ENCODE measurements around the gene DDX49. TPM values are rescaled to one million over a fixed set of nuclear protein-coding genes. Genes with fewer than 3 reads are reported as not detected.
"Not testable (repeated sequence)": the region's sequence is repeated elsewhere in the genome, so short reads cannot be mapped to it uniquely, and the experiment has no call there.

DDX49 gene
- total RNA-seq, 1 experiment from 2014 or later = 63.1 TPM

DNA sequence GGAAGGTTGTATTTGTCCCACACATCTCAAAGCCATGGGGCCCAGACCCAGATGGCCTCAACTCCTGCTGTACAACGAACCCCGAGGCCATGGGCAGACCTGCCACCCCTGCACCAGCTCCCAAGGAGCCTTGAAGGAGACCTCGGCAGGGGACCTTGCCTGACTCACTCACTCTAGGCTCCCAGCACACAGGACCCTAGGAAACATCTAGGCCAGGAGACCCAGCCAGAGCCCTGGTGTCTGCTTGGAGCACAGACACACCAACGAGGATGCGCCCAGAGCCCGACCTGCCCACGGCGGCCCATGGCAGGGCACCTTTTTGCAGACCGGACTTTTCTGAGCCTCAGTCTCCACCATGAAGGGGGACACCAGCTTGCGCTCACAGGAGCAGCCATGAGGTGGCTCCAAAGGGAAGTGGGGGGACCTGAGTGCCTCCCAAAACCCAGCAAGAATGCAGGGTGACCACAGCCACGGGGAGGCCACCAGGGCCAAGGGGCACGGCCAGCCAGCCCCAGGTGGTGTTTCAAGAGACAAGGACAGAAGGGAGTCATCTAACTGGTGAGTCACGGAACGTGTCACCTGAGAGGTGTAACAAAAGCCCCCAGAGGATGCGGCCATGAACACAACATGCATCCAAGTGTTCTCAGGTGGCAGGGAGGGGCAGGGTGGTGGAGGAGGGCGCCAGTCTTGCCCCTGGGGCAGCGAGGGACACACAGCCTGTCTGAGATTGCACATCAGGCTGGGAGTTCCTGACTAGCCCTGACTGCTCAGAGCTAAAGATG lies 18.6 kb upstream of the DDX49 start:
- DNase-seq = no peak
- H3K4me3 ChIP-seq (ENCODE audit: insufficient read depth, low read depth, low read length) = no peak overlapping the region
- H3K36me3 ChIP-seq (replicated peaks; ENCODE audit: control insufficient read depth, insufficient read depth, low read length) = no peaks in the 10 kb centered on the region; the same call in none of the 2 replicates
- peaks cover 4% of the 10 kb centered on the region; the same call in 1 of the 2 replicates for H3K27me3 ChIP-seq (ENCODE audit: control insufficient read depth, insufficient read depth, low read length)

DNA sequence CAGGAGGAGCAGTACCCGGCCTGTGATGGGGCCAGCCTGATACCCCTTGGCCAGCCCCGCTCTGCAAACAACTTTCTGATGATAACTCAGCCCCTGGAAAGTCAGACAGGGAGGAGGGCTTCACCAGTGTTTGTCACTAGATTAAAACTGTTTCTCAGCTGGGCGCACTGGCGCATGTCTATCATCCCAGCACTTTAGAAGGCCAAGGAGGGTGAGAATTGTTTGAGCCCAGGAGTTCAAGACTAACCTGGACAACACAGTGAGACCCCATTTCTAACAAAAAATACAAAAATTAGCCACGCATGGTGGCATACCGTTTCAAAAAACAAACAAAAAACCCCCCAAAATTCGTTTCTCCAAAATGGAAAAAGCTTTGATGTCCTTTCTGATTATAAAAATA lies 18.0 kb upstream of the DDX49 start:
- Histone ChIP-seq H3K36me3 (replicated peaks; ENCODE audit: control insufficient read depth, insufficient read depth, low read length) (no peaks in the 10 kb centered on the region; the same call in none of the 2 replicates), H3K4me3 (ENCODE audit: insufficient read depth, low read depth, low read length) (no peak overlapping the region), H3K27me3 (ENCODE audit: control insufficient read depth, insufficient read depth, low read length) (peaks cover 2% of the 10 kb centered on the region; the same call in 1 of the 2 replicates)
- DNase-seq = no peak

DNA sequence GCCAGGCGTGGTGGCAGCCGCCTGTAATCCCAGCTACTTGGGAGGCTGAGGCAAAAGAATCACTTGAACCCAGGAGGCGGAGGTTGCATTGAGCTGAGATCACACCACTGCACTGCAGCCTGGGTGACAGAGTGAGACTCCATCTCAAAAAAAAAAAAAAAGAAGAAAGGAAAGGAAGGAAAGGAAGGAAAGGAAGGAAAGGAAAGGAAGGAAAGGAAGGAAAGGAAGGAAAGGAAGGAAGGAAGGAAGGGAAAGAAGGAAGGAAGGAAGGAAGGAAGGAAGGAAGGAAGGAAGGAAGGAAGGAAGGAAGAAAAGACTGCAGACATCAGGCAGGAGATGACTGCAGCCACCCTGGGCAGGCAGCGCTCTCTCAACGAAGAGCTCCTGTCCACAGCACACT lies 17.0 kb upstream of the DDX49 start:
- not testable (repeated sequence) for H3K27me3 ChIP-seq (ENCODE audit: control insufficient read depth, insufficient read depth, low read length); DNase-seq; H3K36me3 ChIP-seq (replicated peaks; ENCODE audit: control insufficient read depth, insufficient read depth, low read length); H3K4me3 ChIP-seq (ENCODE audit: insufficient read depth, low read depth, low read length)

DNA sequence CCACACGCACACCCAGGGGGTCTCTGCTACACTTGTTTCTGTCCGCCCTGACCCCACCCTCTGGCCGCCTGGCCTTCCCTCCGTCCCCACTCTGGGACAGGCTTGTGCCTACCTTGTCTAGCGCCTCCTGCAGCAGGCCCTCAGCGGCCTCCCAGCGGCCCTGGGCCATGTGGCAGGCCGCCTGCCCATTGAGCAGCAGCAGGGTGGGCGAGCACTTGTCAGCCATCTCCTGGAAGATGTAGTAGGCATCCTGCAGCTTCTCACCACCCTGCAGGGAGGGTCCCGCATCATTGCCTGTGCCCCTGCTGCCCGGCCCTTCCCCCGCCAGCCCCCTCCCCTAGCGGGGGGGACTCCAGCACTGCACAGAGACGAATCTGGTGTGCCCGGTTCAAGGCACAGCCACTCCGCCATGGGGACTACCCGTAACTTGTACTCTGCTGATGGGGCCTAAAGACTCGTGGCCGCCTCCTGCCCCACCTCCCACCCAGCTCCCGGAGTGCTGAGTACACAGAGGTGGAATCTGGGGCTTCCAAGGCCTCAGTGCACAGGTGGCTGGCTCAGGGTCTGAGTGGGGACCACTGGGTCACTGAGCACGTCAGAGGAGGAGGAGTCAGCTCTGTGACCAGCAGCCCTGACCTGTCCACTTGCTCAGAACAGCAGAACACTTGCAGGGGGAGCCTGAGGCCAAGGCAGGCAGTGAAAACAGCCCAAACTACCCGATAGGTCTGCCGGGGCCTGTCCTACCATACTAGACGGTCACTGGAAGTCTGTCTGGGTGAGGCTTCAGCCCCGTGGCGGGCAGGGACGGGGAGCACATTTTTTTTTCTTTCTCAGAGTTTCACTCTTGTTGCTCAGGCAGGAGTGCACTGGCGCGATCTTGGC lies 16.1 kb upstream of the DDX49 start:
- no peaks in the 10 kb centered on the region for H3K27me3 ChIP-seq (ENCODE audit: control insufficient read depth, insufficient read depth, low read length)
- DNase-seq = no peak
- H3K36me3 ChIP-seq (replicated peaks; ENCODE audit: control insufficient read depth, insufficient read depth, low read length) = no peaks in the 10 kb centered on the region; the same call in none of the 2 replicates
- H3K4me3 ChIP-seq (ENCODE audit: insufficient read depth, low read depth, low read length) = no peak overlapping the region

DNA sequence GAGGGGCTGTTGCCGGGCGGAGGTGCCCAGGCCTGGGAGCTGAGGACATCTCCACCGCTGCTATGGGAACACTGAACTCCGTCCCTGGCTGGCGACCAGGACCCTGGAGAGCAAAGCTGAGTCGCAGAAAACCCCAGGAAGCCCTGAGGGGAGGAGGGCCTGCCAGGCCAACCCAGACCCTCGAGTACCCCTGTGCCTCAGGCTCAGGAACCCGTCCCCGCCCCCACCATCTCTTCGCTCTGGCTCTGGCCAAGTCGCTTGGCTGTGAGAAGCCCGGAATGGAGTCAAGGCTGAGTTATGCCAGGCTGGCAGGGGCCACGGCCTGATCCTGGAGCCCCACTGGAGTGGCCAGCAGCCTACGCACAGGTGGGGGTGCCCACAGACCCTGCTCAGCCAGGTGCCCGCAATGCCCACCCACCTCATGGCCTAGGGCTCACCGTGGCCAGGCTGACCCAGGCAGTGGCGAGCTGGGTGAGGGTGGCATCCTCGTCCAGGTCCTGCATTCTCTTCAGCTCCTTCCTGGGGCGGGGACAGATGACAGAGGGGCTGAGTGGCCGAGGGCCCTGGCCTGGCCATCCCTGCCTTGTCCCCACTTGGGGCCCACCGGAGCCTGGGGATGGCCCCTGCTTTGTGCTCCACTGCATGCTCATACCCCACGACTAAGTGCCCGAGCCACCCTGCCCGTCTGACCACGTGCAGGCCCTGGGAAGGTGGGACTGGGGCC lies 15.0 kb upstream of the DDX49 start:
- DNase-seq = no peak
- no peak overlapping the region for H3K4me3 ChIP-seq (ENCODE audit: insufficient read depth, low read depth, low read length)
- H3K27me3 ChIP-seq (ENCODE audit: control insufficient read depth, insufficient read depth, low read length) = no peaks in the 10 kb centered on the region
- H3K36me3 ChIP-seq (replicated peaks; ENCODE audit: control insufficient read depth, insufficient read depth, low read length) = no peaks in the 10 kb centered on the region; the same call in none of the 2 replicates

DNA sequence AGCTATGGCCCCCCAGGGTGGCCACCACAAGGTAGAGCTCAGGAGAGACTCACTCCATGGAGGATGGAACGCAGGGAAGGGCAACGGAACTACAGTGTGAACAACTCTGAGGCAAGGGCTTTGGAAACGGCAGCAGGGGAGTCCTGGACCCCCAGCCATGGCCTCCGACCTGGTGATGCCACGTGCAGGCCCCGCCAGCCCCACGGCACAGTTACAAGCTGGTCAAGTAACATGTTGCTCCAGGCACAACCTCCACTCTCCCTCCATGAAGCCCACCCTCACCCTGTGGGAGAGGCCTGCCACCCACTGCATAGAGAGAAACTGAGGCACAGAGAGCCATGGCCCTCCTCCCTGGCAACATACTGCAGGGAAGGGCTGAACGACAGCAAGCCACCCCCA lies 14.5 kb upstream of the DDX49 start:
- no peak for DNase-seq
- Histone ChIP-seq H3K36me3 (replicated peaks; ENCODE audit: control insufficient read depth, insufficient read depth, low read length) (no peaks in the 10 kb centered on the region; the same call in none of the 2 replicates), H3K27me3 (ENCODE audit: control insufficient read depth, insufficient read depth, low read length) (no peaks in the 10 kb centered on the region), H3K4me3 (ENCODE audit: insufficient read depth, low read depth, low read length) (no peak overlapping the region)

DNA sequence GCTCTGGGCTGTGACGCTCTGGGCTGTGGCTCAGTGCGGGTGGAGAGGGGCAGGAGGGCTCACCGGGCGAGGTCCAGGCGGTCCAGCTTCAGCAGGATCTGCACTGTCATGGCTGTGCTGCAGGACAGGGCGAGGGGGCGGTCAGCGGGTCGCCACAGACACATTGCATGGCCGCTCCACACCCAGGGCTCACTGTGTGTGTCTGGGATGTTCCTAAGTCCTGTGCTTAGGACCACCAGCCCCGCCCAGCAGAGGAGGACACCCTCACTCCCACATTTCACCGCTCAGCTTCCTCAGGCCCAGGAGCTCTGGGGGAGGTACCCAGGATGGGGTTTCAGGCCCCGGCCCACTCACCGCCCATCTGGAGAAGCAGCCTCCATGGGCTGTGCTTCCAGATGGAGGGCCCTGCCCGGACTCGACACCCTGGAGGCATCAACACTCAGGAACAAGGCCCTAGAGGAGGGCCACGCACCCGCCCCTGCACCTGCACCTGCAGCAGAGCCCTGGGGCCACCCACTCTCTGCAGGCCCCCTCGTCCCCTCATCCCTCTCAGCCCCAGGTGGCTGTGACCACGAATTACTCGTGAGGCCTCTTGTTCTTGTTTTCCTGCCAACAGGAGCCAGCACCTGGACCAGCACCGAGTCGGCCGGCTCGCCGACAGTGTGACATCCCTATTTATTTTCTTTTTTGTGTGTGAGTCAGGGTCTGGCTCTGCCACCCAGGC lies 13.8 kb upstream of the DDX49 start:
- Histone ChIP-seq H3K36me3 (replicated peaks; ENCODE audit: control insufficient read depth, insufficient read depth, low read length) (no peaks in the 10 kb centered on the region; the same call in none of the 2 replicates), H3K27me3 (ENCODE audit: control insufficient read depth, insufficient read depth, low read length) (no peaks in the 10 kb centered on the region), H3K4me3 (ENCODE audit: insufficient read depth, low read depth, low read length) (no peak overlapping the region)
- DNase-seq = no peak

DNA sequence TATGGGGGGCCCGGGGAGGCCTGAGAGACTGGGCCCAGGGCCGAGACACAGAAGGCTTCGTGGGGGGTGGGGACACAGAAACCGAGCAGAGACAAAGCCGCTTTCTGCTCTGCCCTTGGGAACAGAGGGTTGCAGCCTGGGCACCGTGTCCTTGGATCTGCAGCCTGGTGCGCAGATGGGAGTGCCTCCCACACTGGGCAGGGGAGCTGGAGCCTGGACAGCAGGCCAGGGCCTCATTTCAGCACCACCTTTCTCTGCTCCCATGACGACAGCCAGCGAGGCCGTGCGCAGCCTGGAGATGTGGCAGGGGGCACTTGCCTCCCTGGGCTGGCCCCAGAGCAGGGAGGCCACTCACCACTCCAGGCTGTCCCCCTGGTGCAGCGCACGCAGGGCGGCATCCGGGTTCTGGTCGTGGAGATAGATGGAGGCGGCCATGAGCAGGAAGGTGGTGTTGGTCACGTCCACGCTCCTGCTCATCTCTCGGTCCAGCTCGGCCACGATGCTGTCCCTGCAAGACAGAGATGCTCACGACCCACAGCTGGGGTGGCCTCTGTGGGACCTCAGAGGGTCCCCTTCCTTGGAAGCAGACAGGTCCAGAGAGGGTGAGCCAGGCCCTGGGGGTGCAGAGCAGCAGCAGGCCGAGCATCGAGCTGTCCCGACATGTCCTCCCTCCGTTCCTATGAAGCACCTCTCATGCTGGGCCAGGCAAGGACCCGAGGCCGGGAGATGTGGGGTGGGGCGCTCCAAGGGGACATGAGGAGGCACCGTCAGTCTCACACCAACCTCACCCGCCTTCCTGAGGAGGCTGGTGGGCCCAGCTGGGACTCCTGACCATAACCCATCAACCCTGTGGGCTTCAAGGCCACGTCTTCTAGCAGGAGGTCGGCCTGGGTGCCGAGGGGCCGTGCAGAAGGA lies 12.7 kb upstream of the DDX49 start:
- H3K36me3 ChIP-seq (replicated peaks; ENCODE audit: control insufficient read depth, insufficient read depth, low read length) = no peaks in the 10 kb centered on the region; the same call in none of the 2 replicates
- no peaks in the 10 kb centered on the region for H3K27me3 ChIP-seq (ENCODE audit: control insufficient read depth, insufficient read depth, low read length)
- DNase-seq = no peak
- H3K4me3 ChIP-seq (ENCODE audit: insufficient read depth, low read depth, low read length) = no peak overlapping the region

DNA sequence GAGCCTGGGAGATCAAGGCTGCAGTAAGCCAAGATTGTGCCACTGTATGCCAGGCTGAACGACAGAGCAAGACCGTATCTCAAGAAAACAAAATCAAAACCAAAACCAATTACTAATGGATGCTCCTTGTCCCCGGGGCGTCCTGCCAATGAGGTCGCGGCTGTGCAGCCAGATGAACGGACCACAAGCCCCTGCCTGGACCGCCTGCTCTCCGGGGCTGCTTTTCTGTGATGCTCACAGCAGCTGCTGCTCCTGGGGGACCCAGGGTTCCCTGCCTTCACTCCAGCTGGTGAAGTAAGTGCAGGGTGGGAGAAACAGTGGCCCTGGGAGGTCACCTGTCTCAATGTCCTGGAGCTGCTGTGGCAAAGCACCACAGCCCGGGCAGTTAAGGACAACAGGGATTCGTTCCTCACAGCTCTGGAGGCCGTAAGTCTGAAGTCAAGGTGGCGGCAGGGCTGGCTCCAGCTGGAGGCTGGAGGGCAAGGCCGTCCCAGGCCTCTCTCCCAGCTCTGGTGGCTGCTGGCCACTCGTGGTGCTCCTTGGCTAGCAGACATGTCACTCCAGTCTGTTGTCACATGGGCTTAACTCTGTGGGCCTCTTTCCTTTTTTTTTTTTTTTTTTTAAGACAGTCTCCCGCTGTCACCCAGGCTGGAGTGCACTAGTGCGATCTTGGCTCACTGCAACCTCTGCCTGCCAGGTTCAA lies 10.4 kb upstream of the DDX49 start:
- no peaks in the 10 kb centered on the region; the same call in none of the 2 replicates for H3K36me3 ChIP-seq (replicated peaks; ENCODE audit: control insufficient read depth, insufficient read depth, low read length)
- no peaks in the 10 kb centered on the region for H3K27me3 ChIP-seq (ENCODE audit: control insufficient read depth, insufficient read depth, low read length)
- H3K4me3 ChIP-seq (ENCODE audit: insufficient read depth, low read depth, low read length) = no peak overlapping the region
- DNase-seq = no peak

DNA sequence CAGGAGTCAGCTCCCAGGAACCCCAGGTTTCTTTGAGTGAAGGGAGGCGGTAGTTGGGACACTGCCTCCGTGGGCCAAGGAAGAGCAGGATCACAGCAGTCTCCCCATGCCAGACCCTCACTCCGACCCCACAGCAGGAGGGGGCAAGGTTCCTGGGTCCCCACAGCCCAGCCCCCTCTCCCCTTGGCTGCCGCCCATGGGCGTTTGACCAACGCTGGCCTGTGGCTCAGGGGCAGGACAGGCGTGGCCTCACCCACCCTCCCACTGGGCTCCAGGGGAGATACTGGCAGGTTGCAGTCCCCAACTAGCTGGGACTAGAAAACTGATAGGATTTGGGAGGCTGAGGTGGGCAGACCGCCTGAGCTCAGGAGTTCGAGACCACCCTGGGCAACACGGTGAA lies 9.5 kb upstream of the DDX49 start:
- H3K36me3 ChIP-seq (replicated peaks; ENCODE audit: control insufficient read depth, insufficient read depth, low read length) = no peaks in the 10 kb centered on the region; the same call in none of the 2 replicates
- H3K27me3 ChIP-seq (ENCODE audit: control insufficient read depth, insufficient read depth, low read length) = no peaks in the 10 kb centered on the region
- no peak for DNase-seq
- H3K4me3 ChIP-seq (ENCODE audit: insufficient read depth, low read depth, low read length) = no peak overlapping the region

DNA sequence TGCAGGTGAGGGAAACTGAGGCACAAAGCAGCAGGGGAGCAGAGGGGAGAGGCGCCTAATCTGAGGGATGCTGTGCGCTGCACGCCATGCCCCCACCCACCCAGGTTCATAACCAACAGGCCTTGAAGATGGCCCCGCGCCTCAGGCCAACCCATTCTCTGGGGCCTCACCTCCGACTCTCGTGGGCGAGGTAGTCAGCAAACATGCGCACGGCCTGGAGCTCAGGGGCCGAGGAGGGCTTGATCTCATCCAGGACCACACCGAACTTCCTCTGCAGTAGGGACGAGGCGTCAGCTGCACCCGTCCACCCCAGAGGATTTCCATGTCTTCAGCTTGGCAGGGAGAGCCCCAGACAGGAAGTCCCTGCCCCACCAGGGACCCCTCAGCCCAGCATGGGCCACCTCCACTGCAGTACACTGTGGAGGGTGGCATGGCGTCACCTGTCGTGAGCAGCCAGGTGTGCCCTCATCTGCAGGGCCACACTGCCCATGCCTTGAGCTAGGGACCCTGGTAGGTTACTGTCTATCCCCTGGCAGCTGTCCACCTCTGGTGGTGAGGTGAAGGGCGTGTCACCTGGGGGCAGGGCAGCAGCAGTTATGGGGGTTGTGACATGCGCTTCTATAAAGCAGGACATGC lies 8.6 kb upstream of the DDX49 start:
- H3K36me3 ChIP-seq (replicated peaks; ENCODE audit: control insufficient read depth, insufficient read depth, low read length) = no peaks in the 10 kb centered on the region; the same call in none of the 2 replicates
- no peaks in the 10 kb centered on the region for H3K27me3 ChIP-seq (ENCODE audit: control insufficient read depth, insufficient read depth, low read length)
- DNase-seq = no peak
- H3K4me3 ChIP-seq (ENCODE audit: insufficient read depth, low read depth, low read length) = no peak overlapping the region

DNA sequence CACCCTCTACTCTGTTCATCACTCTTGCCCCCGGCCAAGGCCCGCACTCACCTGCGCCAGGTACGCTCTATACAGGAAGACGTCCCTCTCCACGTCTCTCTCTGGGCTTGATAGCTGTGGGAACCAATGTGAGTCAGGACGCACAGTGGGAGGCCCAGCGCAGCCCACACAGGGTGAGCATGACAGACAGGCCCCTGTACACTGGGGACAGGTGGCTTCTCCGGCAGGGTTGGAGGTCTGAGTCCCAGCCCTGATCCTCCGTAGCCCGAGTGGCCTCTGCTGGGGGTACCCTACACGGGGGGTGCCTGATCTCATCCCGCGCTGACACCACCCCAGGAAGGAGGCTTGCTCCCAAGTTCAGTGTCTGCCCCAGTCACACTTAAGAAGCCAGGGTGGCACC lies 6.6 kb upstream of the DDX49 start:
- Histone ChIP-seq H3K36me3 (replicated peaks; ENCODE audit: control insufficient read depth, insufficient read depth, low read length) (no peaks in the 10 kb centered on the region; the same call in none of the 2 replicates), H3K4me3 (ENCODE audit: insufficient read depth, low read depth, low read length) (no peak overlapping the region), H3K27me3 (ENCODE audit: control insufficient read depth, insufficient read depth, low read length) (no peaks in the 10 kb centered on the region)
- DNase-seq = no peak

Data from H7 (cell line).